B cell (primary cell): ENCODE data around the gene NFIC. TPM values are rescaled to one million over a fixed set of nuclear protein-coding genes. Genes with fewer than 3 reads are reported as not detected.

ENCODE experiments used
- ATAC-seq: fragments of 200-7000 bp; cut with Tn5 transposase; one replicate; pipeline ENCODE4 v1.10.0; 2021; ENCODE audit warnings: low read depth, mild to moderate bottlenecking, moderate number of reproducible peaks, moderate library complexity
- CTCF ChIA-PET: fragments of 350-600 bp; sonication (Branson Sonifier 250); formaldehyde crosslinking; loops from one replicate; lab custom pipeline; 2021; ENCODE audit warnings: antibody characterized with exemption, inconsistent platforms; lab: Charles Lee
- POLR2A ChIA-PET: fragments of 350-600 bp; sonication (Branson Sonifier 250); formaldehyde crosslinking; loops from one replicate; lab custom pipeline; 2021; ENCODE audit warnings: antibody characterized with exemption; lab: Charles Lee
- DNase-seq: peaks from one replicate; pipeline ENCODE4 v3.0.0; 2013
- H2AFZ ChIP-seq: 2 replicates; pipeline ENCODE4 v1.6.1; 2012; ENCODE audit warnings: mild to moderate bottlenecking, low read depth, low read length; ENCODE audit not compliant: insufficient read depth, poor library complexity, severe bottlenecking
- H3K27ac ChIP-seq, 2 donors: 1 replicate in 1 of 2; 2 replicates in 1 of 2; pipeline ENCODE4 v1.5.1; 2012 to 2013; ENCODE audit warnings: low read length in 2 of 2, mild to moderate bottlenecking in 2 of 2, moderate library complexity in 1 of 2
- H3K27me3 ChIP-seq, 4 experiments: fragments of 200-600 bp in 1 of 4; sonication (generic) in 1 of 4; replicated peaks in 1 of 4; 1 replicate in 2 of 4; 2 replicates in 2 of 4; pipeline versions ENCODE4 v1.6.1 to v1.7.0; 2013 to 2016; ENCODE audit warnings: low read length in 3 of 4, mild to moderate bottlenecking in 2 of 4, mixed read lengths in 1 of 4, moderate library complexity in 1 of 4; ENCODE audit not compliant: insufficient read depth in 4 of 4, control insufficient read depth in 3 of 4; ENCODE audit errors: control extremely low read depth in 1 of 4
- H3K36me3 ChIP-seq, 2 experiments: replicated peaks in 1 of 2; 1 replicate in 1 of 2; 2 replicates in 1 of 2; pipeline versions ENCODE4 v1.6.1 to v1.7.1; 2013; ENCODE audit warnings: low read length in 1 of 2; ENCODE audit not compliant: insufficient read depth in 2 of 2, control insufficient read depth in 1 of 2; ENCODE audit errors: control extremely low read depth in 1 of 2, extremely low read depth in 1 of 2
- H3K4me1 ChIP-seq, 2 donors: fragments of 200-600 bp in 1 of 2; sonication (generic) in 1 of 2; 1 replicate in 1 of 2; 2 replicates in 1 of 2; pipeline versions ENCODE4 v1.5.1 to v1.6.1; 2013 to 2017; ENCODE audit warnings: low read length in 2 of 2; ENCODE audit not compliant: control insufficient read depth in 2 of 2, insufficient read depth in 2 of 2
- H3K4me2 ChIP-seq: replicated peaks from 2 replicates; pipeline ENCODE3; 2012; ENCODE audit warnings: mild to moderate bottlenecking, low read depth, low read length; ENCODE audit not compliant: poor library complexity, severe bottlenecking
- H3K4me3 ChIP-seq, 5 experiments: fragments of 200-600 bp in 1 of 5; sonication (generic) in 1 of 5; 1 replicate in 3 of 5; 2 replicates in 2 of 5; pipeline versions ENCODE4 v1.5.1 to v1.7.0; 2011 to 2016; ENCODE audit warnings: low read length in 4 of 5, mild to moderate bottlenecking in 4 of 5, low read depth in 2 of 5, control low read depth in 1 of 5, moderate library complexity in 1 of 5; ENCODE audit not compliant: insufficient read depth in 1 of 5; ENCODE audit errors: control extremely low read depth in 1 of 5, extremely low read depth in 1 of 5
- H3K79me2 ChIP-seq: fragments of 200-600 bp; sonication (generic); one replicate; pipeline ENCODE4 v1.6.0; 2016; ENCODE audit warnings: low read length; ENCODE audit not compliant: control insufficient read depth, insufficient read depth
- H3K9ac ChIP-seq: fragments of 200-600 bp; sonication (generic); 2 replicates; pipeline ENCODE4 v1.6.1; 2017; ENCODE audit warnings: mild to moderate bottlenecking, low read length, moderate library complexity
- H3K9me3 ChIP-seq, 3 donors: one replicate each; pipeline versions ENCODE4 v1.6.1 to v1.7.1; 2013; ENCODE audit warnings: low read length in 2 of 3; ENCODE audit not compliant: control insufficient read depth in 2 of 3, insufficient read depth in 1 of 3; ENCODE audit errors: control extremely low read depth in 1 of 3
- H4K20me1 ChIP-seq: 2 replicates; pipeline ENCODE4 v1.6.0; 2012; ENCODE audit warnings: mild to moderate bottlenecking, low read length; ENCODE audit not compliant: insufficient read depth, control insufficient read depth, poor library complexity, severe bottlenecking
- H3K27ac Mint-ChIP-seq: one replicate; pipeline ENCODE4 v1.8.0; 2021; ENCODE audit warnings: mixed read lengths
- H3K27me3 Mint-ChIP-seq: one replicate; pipeline ENCODE4 v1.8.0; 2021; ENCODE audit warnings: mixed read lengths
- H3K4me1 Mint-ChIP-seq: one replicate; pipeline ENCODE4 v1.8.0; 2021; ENCODE audit warnings: mixed read lengths
- H3K4me3 Mint-ChIP-seq: one replicate; pipeline ENCODE4 v1.8.0; 2021; ENCODE audit warnings: mixed read lengths
- H3K9me3 Mint-ChIP-seq: one replicate; pipeline ENCODE4 v1.8.0; 2022; ENCODE audit warnings: mixed read lengths; ENCODE audit not compliant: insufficient read depth
- EZH2 ChIP-seq: IDR thresholded peaks from 2 replicates; pipeline ENCODE4 v1.6.1; 2012; ENCODE audit warnings: borderline replicate concordance, low read depth, mild to moderate bottlenecking, moderate library complexity, low read length; ENCODE audit not compliant: insufficient read depth, poor library complexity, severe bottlenecking
- WGBS: methylation state at CpG from one replicate; pipeline ENCODE4 v1.1.5; 2013; ENCODE audit warnings: missing lambda C conversion rate; ENCODE audit not compliant: insufficient coverage; 5-methylcytosine and 5-hydroxymethylcytosine counted together
- intact Hi-C: fragments of 100-400 bp; cut with micrococcal nuclease; formaldehyde crosslinking; loops from one replicate; pipeline ENCODE4 v1.10.0; 2022
- polyA plus RNA-seq: library from polyadenylated mRNA; depleted of rRNA; stranded (reverse); fragments of >200 nt; gene quantifications from 2 replicates; pipeline ENCODE4 v1.2.3, GENCODE V29; 2012
- total RNA-seq, 2 donors: library from RNA; stranded (reverse); fragments of 120-200 nt in 1 of 2; gene quantifications; 1 replicate in 1 of 2; 2 replicates in 1 of 2; pipeline versions ENCODE4 v1.2.3 to v1.2.4, GENCODE V29; 2013 to 2022
- TF ChIP-seq, protein P1 (sequence below): fragments of 200-600 bp; IDR thresholded peaks from one replicate; pipeline ENCODE4 v1.8.0; 2022; ENCODE audit warnings: antibody characterized with exemption, mild to moderate bottlenecking

The NFIC gene
- total and polyA plus RNA-seq, 2 donors (not counting 1 experiment from before 2014, with no cell fraction given), result 3.8 to 23.6 TPM

DNA sequence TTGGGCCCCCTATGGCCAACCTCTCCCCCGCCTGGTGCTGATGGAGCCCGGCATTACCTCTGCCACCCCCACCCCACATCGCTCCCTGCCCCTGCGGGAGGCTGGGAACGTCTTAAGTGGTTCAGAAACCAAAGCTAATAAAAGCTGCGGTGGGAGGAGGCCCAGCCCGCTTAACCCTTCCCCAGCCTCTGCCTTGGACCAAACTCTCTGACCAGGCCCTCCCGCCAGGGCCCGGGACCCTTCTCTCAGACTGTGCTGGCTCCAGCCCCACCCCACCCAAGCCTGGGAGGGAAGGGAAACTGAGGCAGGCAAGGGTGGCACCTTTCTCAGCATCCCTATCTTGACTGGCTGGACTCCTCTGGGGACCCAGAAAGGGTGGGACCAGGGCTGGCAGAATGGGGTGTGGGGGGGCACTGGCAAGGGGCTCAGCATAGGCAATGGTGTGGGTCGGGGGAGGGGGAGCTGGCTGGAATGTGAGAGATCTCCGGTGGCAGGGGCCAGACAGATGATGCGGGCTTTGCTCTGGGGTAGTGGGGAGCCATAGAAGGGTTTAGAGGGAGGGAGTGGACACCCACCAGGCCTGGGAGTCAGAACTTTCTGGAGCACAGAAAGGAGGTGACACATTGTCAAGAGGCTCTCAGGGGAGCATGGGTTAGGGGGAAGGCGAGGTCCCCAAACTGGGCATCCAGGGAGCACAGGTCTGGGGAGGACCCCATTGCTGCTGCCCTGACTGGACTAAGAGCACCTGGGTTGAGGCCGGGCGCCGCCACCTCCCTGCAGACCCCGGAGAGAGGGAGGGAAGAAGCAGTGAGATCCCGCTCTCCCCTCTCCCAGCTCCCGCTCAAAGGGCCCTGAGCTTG is 92.1 kb downstream of the NFIC start:
- H3K27ac Mint-ChIP-seq, result no peak overlapping the region
- Histone ChIP-seq H4K20me1 (no peaks in the 10 kb centered on the region), H3K36me3 (peaks cover 0 to 6% of the 10 kb centered on the region in 2 experiments), H3K27me3 (no peaks in the 10 kb centered on the region), H3K4me1 (no peaks in the 10 kb centered on the region), H3K9ac (no peak overlapping the region), H3K4me2 (no peak overlapping the region), H3K27ac (no peak overlapping the region), H3K79me2 (no peaks in the 10 kb centered on the region), H3K9me3 (no peaks in the 10 kb centered on the region), H3K4me3 (no peak overlapping the region), H2AFZ (no peak overlapping the region)
- intact Hi-C loops, result no loop called here
- ATAC-seq (no peak), DNase-seq (no peak)
- ChIA-PET CTCF (no interaction called here), POLR2A (no interaction called here)
- H3K4me3 Mint-ChIP-seq, result no peak overlapping the region
- no peak for TF ChIP-seq EZH2
- TF ChIP-seq, protein P1, sequence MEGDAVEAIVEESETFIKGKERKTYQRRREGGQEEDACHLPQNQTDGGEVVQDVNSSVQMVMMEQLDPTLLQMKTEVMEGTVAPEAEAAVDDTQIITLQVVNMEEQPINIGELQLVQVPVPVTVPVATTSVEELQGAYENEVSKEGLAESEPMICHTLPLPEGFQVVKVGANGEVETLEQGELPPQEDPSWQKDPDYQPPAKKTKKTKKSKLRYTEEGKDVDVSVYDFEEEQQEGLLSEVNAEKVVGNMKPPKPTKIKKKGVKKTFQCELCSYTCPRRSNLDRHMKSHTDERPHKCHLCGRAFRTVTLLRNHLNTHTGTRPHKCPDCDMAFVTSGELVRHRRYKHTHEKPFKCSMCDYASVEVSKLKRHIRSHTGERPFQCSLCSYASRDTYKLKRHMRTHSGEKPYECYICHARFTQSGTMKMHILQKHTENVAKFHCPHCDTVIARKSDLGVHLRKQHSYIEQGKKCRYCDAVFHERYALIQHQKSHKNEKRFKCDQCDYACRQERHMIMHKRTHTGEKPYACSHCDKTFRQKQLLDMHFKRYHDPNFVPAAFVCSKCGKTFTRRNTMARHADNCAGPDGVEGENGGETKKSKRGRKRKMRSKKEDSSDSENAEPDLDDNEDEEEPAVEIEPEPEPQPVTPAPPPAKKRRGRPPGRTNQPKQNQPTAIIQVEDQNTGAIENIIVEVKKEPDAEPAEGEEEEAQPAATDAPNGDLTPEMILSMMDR, result no peak
- H3K4me1 Mint-ChIP-seq, result no peaks in the 10 kb centered on the region
- H3K9me3 Mint-ChIP-seq, result no peaks in the 10 kb centered on the region
- H3K27me3 Mint-ChIP-seq, result no peaks in the 10 kb centered on the region
- WGBS, result 73% methylated on average over 8 of the region's 19 CpGs

DNA sequence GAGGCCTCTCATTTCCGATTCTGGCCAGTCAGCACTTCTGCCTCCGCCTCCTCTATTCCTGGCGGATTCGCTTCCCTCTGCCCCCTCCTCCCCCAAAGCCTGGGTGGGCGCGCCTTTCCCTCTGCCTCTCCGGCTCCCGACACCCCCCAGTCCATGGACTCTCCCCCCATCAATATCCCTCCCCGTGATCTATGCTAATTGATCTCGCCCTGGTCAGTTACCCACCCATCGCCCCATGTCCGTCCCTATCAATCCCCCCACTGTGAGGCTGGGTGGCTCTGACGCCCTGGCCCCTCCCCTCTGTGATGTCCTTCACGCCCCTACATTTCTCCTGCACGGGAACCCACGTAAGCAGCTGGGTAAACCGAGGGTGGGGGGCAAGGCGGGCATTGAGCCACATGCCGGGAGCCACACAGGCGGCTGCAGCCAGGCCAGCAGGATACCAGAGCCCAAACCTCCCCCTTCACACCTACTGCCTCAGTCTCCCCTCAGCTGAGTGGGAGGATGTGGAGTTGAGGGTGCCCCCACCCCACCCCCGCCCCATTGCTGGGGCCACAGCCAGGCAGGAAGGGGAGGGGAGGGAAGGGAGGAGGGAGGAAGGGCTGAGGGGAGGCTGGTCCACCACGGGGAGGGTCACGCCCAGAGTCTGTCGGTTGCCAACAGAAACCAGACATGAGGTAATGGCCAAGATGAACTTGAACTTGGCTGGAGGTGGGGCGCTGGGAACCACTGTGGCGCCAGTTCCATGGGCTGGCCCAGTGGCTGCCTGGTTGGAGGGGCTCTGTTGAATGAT is 92.9 kb downstream of the NFIC start:
- intact Hi-C loops, result no loop called here
- Histone ChIP-seq H3K36me3 (peaks cover 0 to 2% of the 10 kb centered on the region in 2 experiments), H2AFZ (no peak overlapping the region), H3K4me1 (no peaks in the 10 kb centered on the region), H3K4me3 (no peak overlapping the region), H3K9ac (no peak overlapping the region), H3K4me2 (no peak overlapping the region), H3K79me2 (no peaks in the 10 kb centered on the region), H3K27me3 (no peaks in the 10 kb centered on the region), H4K20me1 (no peaks in the 10 kb centered on the region), H3K27ac (no peak overlapping the region), H3K9me3 (no peaks in the 10 kb centered on the region)
- ChIA-PET CTCF (no interaction called here), POLR2A (no interaction called here)
- Mint-ChIP-seq H3K4me1 (no peaks in the 10 kb centered on the region), H3K4me3 (no peak overlapping the region), H3K9me3 (no peaks in the 10 kb centered on the region), H3K27me3 (no peaks in the 10 kb centered on the region), H3K27ac (no peak overlapping the region)
- DNase-seq (no peak), ATAC-seq (no peak)
- WGBS, result 85% methylated on average over 17 of the region's 26 CpGs
- TF ChIP-seq, protein P1, result no peak
- no peak for TF ChIP-seq EZH2
